ENCODE data around the gene WWOX.

Gene WWOX

GRCh38 chr16:78930561-78930960 lies 831.1 kb downstream of the WWOX start:
- H3K9me3 ChIP-seq (replicated peaks; ENCODE audit: insufficient read depth, low read length), result no peaks in the 10 kb centered on the region
- no peak for DNase-seq
- H3K9me2 ChIP-seq (replicated peaks; ENCODE audit: insufficient read depth, low read length), result no peaks in the 10 kb centered on the region
- no peaks in the 10 kb centered on the region for H3K36me3 ChIP-seq (replicated peaks; ENCODE audit: insufficient read depth, low read length)
- no peak overlapping the region for H2AFZ ChIP-seq (ENCODE audit: low read length)
- no peak overlapping the region for H3K9ac ChIP-seq (ENCODE audit: low read length)
- no peak for TF ChIP-seq EZH2 (optimal IDR thresholded peaks at IDR 0.05; ENCODE audit: low read depth, low read length)
- TF ChIP-seq CTCF (IDR thresholded peaks at IDR 0.05; ENCODE audit: low read length), result no peak
- no peak for TF ChIP-seq EZH2phosphoT487 (IDR thresholded peaks at IDR 0.05; ENCODE audit: low read length)
- no peaks in the 10 kb centered on the region for H3K27me3 ChIP-seq (replicated peaks; ENCODE audit: insufficient read depth, low read length)
- no peaks in the 10 kb centered on the region for H3F3A ChIP-seq (ENCODE audit: insufficient read depth, low read length)
- no peak overlapping the region for H3K4me2 ChIP-seq (ENCODE audit: low read depth, low read length)
- no peak overlapping the region for H3K4me3 ChIP-seq (ENCODE audit: low read length)
- no peaks in the 10 kb centered on the region for H3K79me2 ChIP-seq (ENCODE audit: low read length)
- no peaks in the 10 kb centered on the region for H3K4me1 ChIP-seq (ENCODE audit: low read length)
- no peak overlapping the region for H3K27ac ChIP-seq (ENCODE audit: low read length)
- no peaks in the 10 kb centered on the region for H4K20me1 ChIP-seq (ENCODE audit: insufficient read depth, low read length)

- Histone ChIP-seq H3K36me3 (replicated peaks; ENCODE audit: insufficient read depth, low read length) (no peaks in the 10 kb centered on the region), H3K27me3 (replicated peaks; ENCODE audit: insufficient read depth, low read length) (no peaks in the 10 kb centered on the region), H3K9me2 (replicated peaks; ENCODE audit: insufficient read depth, low read length) (no peaks in the 10 kb centered on the region), H3K9me3 (replicated peaks; ENCODE audit: insufficient read depth, low read length) (no peaks in the 10 kb centered on the region), H3K4me1 (ENCODE audit: low read length) (no peaks in the 10 kb centered on the region), H4K20me1 (ENCODE audit: insufficient read depth, low read length) (no peaks in the 10 kb centered on the region), H3F3A (ENCODE audit: insufficient read depth, low read length) (no peaks in the 10 kb centered on the region), H3K27ac (ENCODE audit: low read length) (no peak overlapping the region), H2AFZ (ENCODE audit: low read length) (no peak overlapping the region), H3K4me3 (ENCODE audit: low read length) (no peak overlapping the region), H3K79me2 (ENCODE audit: low read length) (no peaks in the 10 kb centered on the region), H3K9ac (ENCODE audit: low read length) (no peak overlapping the region), H3K4me2 (ENCODE audit: low read depth, low read length) (no peak overlapping the region)
- no peak for DNase-seq
- TF ChIP-seq EZH2phosphoT487 (IDR thresholded peaks at IDR 0.05; ENCODE audit: low read length) (no peak), CTCF (IDR thresholded peaks at IDR 0.05; ENCODE audit: low read length) (no peak), EZH2 (optimal IDR thresholded peaks at IDR 0.05; ENCODE audit: low read depth, low read length) (no peak)
Measured at GRCh38 chr16:78931267-78931666, 831.8 kb downstream of the WWOX start.

GRCh38 chr16:78931678-78932077 lies 832.2 kb downstream of the WWOX start:
- H3K4me1 ChIP-seq (ENCODE audit: low read length), result no peaks in the 10 kb centered on the region
- H3K9me3 ChIP-seq (replicated peaks; ENCODE audit: insufficient read depth, low read length), result no peaks in the 10 kb centered on the region
- H2AFZ ChIP-seq (ENCODE audit: low read length), result no peak overlapping the region
- no peak overlapping the region for H3K4me2 ChIP-seq (ENCODE audit: low read depth, low read length)
- TF ChIP-seq EZH2 (optimal IDR thresholded peaks at IDR 0.05; ENCODE audit: low read depth, low read length) (no peak), EZH2phosphoT487 (IDR thresholded peaks at IDR 0.05; ENCODE audit: low read length) (no peak), CTCF (IDR thresholded peaks at IDR 0.05; ENCODE audit: low read length) (no peak)
- H3K79me2 ChIP-seq (ENCODE audit: low read length), result no peaks in the 10 kb centered on the region
- no peak overlapping the region for H3K4me3 ChIP-seq (ENCODE audit: low read length)
- no peak overlapping the region for H3K9ac ChIP-seq (ENCODE audit: low read length)
- H4K20me1 ChIP-seq (ENCODE audit: insufficient read depth, low read length), result no peaks in the 10 kb centered on the region
- no peaks in the 10 kb centered on the region for H3K27me3 ChIP-seq (replicated peaks; ENCODE audit: insufficient read depth, low read length)
- H3K9me2 ChIP-seq (replicated peaks; ENCODE audit: insufficient read depth, low read length), result no peaks in the 10 kb centered on the region
- no peaks in the 10 kb centered on the region for H3F3A ChIP-seq (ENCODE audit: insufficient read depth, low read length)
- H3K36me3 ChIP-seq (replicated peaks; ENCODE audit: insufficient read depth, low read length), result no peaks in the 10 kb centered on the region
- no peak for DNase-seq
- H3K27ac ChIP-seq (ENCODE audit: low read length), result no peak overlapping the region

Measured in MM.1S (cell line).